ENCODE results near the gene PCDHB9. TPM values are rescaled to one million over a fixed set of nuclear protein-coding genes. Genes with fewer than 3 reads are reported as not detected.
"Not testable (repeated sequence)": the region's sequence is repeated elsewhere in the genome, so short reads cannot be mapped to it uniquely, and the experiment has no call there.

Gene PCDHB9
- 0.05 TPM for polyA plus RNA-seq (2012; ENCODE audit: low read depth, missing spikeins)

DNA sequence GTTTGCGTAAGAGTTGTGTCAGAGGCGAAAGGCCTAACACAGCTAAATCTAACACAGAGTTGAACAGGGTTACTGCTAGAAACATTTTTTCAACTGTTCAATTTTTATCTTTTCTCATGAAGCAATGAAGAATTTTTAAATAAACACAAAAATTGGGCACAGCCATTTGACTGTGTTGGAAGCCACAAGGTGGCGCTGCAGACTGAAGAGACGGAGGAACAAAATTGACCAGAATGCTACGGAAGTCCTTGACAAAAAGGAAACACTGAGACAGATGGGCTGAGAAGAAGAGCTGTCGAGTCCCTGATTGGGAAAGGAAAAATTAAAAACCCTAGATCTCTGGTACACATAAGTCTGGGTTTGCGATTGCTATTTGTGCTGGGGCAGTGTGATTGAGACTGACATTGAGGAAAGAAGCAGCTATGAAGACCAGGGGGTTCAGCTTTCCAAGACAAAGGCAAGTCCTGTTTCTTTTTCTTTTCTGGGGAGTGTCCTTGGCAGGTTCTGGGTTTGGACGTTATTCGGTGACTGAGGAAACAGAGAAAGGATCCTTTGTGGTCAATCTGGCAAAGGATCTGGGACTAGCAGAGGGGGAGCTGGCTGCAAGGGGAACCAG is at the start of gene PCDHB9:
Gene PCDHB9, plus strand, starts transcription at position 265 of the 616 bp plus-strand sequence. Its CDS starts 158 bp downstream, at position 423.
- DNase-seq (ENCODE audit: insufficient read length, low spot score) (no peak), FAIRE-seq (no peak)
- no peak for TF ChIP-seq SPI1 (IDR thresholded peaks at IDR 0.05; ENCODE audit: low read depth, low read length)
- TF ChIP-seq PAX5 (IDR thresholded peaks at IDR 0.05; ENCODE audit: insufficient read depth, low read length, severe bottlenecking) = no peak
- TF ChIP-seq POU2F2 (IDR thresholded peaks at IDR 0.05; ENCODE audit: low read depth, low read length) = no peak
- no peak for TF ChIP-seq TAF1 (IDR thresholded peaks at IDR 0.05; ENCODE audit: low read depth, low read length)
- no peak for TF ChIP-seq POLR2A (IDR thresholded peaks at IDR 0.05; ENCODE audit: low read depth, low read length)
- TF ChIP-seq POLR2AphosphoS5 (IDR thresholded peaks at IDR 0.05; ENCODE audit: low read depth, low read length) = no peak

DNA sequence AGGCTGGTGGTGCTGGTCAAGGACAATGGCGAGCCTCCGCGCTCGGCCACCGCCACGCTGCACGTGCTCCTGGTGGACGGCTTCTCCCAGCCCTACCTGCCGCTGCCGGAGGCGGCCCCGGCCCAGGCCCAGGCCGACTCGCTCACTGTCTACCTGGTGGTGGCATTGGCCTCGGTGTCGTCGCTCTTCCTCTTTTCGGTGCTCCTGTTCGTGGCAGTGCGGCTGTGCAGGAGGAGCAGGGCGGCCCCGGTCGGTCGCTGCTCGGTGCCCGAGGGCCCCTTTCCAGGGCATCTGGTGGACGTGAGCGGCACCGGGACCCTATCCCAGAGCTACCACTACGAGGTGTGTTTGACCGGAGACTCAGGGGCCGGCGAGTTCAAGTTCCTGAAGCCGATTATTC is 49.6 kb upstream of the PCDHB9 start:
- FAIRE-seq; DNase-seq (ENCODE audit: insufficient read length, low spot score): not testable (repeated sequence)

DNA sequence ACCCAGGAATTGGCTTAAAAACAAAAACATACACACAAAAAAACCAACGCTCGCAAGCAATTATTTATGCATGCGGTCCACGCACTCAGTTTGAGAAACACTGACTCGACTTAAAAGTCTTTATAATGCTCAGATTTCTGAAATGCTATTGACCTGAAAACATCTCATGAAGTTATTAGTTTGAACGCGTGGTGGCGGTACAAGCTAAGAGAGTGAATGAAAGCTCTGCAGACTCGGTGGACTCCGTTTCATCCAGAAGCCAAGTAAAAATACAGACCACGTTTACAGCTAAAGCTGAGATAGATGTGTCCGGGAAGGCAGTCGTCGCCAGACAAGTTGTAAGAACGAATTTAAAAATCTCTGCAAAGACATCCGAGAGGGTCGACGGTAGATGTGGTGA is 37.1 kb upstream of the PCDHB9 start, which contains the start of gene PCDHB6:
Gene PCDHB6, plus strand, starts transcription at position 246 of the 400 bp plus-strand sequence. CDS start 201 bp downstream, outside the sequence.
- TF ChIP-seq POLR2A (IDR thresholded peaks at IDR 0.05; ENCODE audit: low read depth, low read length) (no peak), POU2F2 (IDR thresholded peaks at IDR 0.05; ENCODE audit: low read depth, low read length) (no peak), PAX5 (IDR thresholded peaks at IDR 0.05; ENCODE audit: insufficient read depth, low read length, severe bottlenecking) (no peak), TAF1 (IDR thresholded peaks at IDR 0.05; ENCODE audit: low read depth, low read length) (no peak), POLR2AphosphoS5 (IDR thresholded peaks at IDR 0.05; ENCODE audit: low read depth, low read length) (no peak), SPI1 (IDR thresholded peaks at IDR 0.05; ENCODE audit: low read depth, low read length) (no peak)
- DNase-seq (ENCODE audit: insufficient read length, low spot score) = no peak
- FAIRE-seq = no peak

DNA sequence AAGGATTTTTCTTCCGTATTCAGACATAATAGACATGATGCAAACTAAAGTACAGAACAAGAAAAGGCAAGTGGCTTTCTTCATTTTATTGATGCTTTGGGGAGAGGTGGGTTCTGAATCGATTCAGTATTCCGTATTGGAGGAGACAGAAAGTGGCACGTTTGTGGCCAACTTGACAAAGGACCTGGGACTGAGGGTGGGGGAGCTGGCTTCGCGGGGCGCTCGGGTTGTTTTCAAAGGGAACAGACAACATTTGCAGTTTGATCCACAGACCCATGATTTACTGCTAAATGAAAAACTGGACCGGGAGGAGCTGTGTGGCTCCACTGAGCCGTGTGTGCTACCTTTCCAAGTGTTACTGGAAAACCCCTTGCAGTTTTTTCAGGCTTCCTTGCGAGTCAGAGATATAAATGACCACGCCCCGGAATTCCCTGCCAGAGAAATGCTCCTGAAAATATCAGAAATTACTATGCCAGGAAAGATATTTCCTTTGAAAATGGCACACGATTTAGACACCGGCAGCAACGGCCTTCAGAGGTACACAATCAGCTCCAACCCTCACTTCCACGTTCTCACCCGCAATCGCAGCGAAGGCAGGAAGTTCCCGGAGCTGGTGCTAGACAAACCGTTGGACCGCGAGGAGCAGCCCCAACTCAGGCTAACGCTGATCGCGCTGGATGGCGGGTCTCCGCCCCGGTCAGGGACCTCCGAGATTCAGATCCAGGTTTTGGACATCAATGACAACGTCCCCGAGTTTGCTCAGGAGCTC is 36.6 kb upstream of the PCDHB9 start:
- no peak for TF ChIP-seq PAX5 (IDR thresholded peaks at IDR 0.05; ENCODE audit: insufficient read depth, low read length, severe bottlenecking)
- no peak for TF ChIP-seq POLR2A (IDR thresholded peaks at IDR 0.05; ENCODE audit: low read depth, low read length)
- no peak for TF ChIP-seq POU2F2 (IDR thresholded peaks at IDR 0.05; ENCODE audit: low read depth, low read length)
- TF ChIP-seq TAF1 (IDR thresholded peaks at IDR 0.05; ENCODE audit: low read depth, low read length) = no peak
- TF ChIP-seq SPI1 (IDR thresholded peaks at IDR 0.05; ENCODE audit: low read depth, low read length) = no peak
- no peak for TF ChIP-seq POLR2AphosphoS5 (IDR thresholded peaks at IDR 0.05; ENCODE audit: low read depth, low read length)
- no peak for FAIRE-seq
- no peak for DNase-seq (ENCODE audit: insufficient read length, low spot score)

DNA sequence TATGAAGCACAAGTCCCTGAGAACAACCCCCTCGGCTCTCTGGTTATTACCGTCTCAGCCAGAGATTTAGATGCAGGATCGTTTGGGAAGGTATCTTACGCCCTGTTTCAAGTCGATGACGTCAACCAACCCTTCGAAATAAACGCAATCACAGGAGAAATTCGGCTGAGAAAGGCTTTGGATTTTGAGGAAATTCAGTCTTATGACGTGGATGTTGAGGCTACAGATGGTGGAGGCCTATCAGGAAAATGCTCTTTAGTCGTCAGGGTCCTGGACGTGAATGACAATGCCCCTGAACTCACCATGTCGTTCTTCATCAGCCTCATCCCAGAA is 36.0 kb upstream of the PCDHB9 start:
- no peak for TF ChIP-seq SPI1 (IDR thresholded peaks at IDR 0.05; ENCODE audit: low read depth, low read length)
- TF ChIP-seq TAF1 (IDR thresholded peaks at IDR 0.05; ENCODE audit: low read depth, low read length) = no peak
- no peak for TF ChIP-seq POLR2AphosphoS5 (IDR thresholded peaks at IDR 0.05; ENCODE audit: low read depth, low read length)
- TF ChIP-seq PAX5 (IDR thresholded peaks at IDR 0.05; ENCODE audit: insufficient read depth, low read length, severe bottlenecking) = no peak
- TF ChIP-seq POU2F2 (IDR thresholded peaks at IDR 0.05; ENCODE audit: low read depth, low read length) = no peak
- TF ChIP-seq POLR2A (IDR thresholded peaks at IDR 0.05; ENCODE audit: low read depth, low read length) = no peak
- no peak for FAIRE-seq

DNA sequence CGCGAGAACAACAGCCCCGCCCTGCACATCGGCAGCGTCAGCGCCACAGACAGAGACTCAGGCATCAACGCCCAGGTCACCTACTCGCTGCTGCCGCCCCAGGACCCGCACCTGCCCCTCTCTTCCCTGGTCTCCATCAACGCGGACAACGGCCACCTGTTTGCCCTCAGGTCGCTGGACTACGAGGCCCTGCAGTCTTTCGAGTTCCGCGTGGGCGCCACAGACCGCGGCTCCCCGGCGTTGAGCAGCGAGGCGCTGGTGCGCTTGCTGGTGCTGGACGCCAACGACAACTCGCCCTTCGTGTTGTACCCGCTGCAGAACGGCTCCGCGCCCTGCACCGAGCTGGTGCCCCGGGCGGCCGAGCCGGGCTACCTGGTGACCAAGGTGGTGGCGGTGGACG is 35.3 kb upstream of the PCDHB9 start:
- FAIRE-seq; DNase-seq (ENCODE audit: insufficient read length, low spot score): not testable (repeated sequence)

More for the DNA sequence above, 36.0 kb upstream of the PCDHB9 start:
- DNase-seq (ENCODE audit: insufficient read length, low spot score) = no peak

DNA sequence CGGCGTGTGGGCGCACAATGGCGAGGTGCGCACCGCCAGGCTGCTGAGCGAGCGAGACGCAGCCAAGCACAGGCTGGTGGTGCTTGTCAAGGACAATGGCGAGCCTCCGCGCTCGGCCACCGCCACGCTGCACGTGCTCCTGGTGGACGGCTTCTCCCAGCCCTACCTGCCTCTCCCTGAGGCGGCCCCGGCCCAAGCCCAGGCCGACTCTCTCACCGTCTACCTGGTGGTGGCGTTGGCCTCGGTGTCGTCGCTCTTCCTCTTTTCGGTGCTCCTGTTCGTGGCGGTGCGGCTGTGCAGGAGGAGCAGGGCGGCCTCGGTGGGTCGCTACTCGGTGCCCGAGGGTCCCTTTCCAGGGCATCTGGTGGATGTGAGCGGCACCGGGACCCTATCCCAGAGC is 34.9 kb upstream of the PCDHB9 start:
- DNase-seq (ENCODE audit: insufficient read length, low spot score); FAIRE-seq: not testable (repeated sequence)

DNA sequence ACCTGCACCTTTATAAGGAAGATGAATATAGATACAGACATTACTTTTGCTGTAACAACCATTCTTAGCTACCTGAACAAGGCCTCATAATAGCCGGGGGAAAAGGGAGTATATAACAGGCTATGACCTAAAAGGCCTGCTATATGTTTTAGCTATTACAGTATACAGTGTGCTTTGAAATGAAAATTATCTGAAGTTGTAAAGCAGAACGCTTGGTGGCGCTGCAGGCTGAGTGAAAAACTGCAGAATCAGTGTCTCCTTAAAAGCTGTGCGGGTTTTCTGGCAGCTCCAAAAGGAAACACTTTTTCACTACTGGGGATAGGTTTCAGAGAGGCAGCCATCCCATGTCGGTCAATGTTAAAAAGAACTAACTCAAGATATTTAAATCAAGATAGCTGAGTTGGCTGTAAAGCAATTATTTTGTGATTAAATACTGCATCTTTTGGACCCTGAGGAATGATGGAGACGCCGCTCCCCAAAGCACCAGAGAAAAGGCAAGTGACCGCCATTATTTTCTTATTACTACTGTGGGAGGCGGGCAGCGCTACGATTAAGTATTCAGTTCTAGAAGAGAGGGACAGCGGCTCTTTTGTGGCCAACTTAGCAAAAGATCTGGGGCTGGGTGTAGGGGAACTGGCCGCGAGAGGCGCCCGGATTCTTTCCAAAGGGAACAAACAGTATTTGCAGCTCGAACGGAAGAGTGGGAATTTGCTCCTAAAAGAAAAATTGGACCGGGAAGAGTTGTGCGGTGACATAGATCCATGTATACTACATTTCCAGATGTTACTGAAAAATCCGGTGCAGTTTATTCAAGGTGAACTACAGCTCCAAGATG is 31.2 kb upstream of the PCDHB9 start:
- DNase-seq (ENCODE audit: insufficient read length, low spot score) = no peak
- no peak for FAIRE-seq
- TF ChIP-seq POLR2AphosphoS5 (IDR thresholded peaks at IDR 0.05; ENCODE audit: low read depth, low read length) = no peak
- TF ChIP-seq TAF1 (IDR thresholded peaks at IDR 0.05; ENCODE audit: low read depth, low read length) = no peak
- no peak for TF ChIP-seq POU2F2 (IDR thresholded peaks at IDR 0.05; ENCODE audit: low read depth, low read length)
- TF ChIP-seq SPI1 (IDR thresholded peaks at IDR 0.05; ENCODE audit: low read depth, low read length) = no peak
- TF ChIP-seq POLR2A (IDR thresholded peaks at IDR 0.05; ENCODE audit: low read depth, low read length) = no peak
- TF ChIP-seq PAX5 (IDR thresholded peaks at IDR 0.05; ENCODE audit: insufficient read depth, low read length, severe bottlenecking) = no peak

DNA sequence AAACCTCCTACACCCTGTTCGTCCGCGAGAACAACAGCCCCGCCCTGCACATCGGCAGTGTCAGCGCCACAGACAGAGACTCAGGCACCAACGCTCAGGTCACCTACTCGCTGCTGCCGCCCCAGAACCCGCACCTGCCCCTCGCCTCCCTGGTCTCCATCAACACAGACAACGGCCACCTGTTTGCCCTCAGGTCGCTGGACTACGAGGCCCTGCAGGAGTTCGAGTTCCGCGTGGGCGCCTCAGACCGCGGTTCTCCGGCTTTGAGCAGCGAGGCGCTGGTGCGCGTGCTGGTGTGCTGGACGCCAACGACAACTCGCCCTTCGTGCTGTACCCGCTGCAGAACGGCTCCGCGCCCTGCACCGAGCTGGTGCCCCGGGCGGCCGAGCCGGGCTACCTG is 29.6 kb upstream of the PCDHB9 start:
- not testable (repeated sequence) for DNase-seq (ENCODE audit: insufficient read length, low spot score); FAIRE-seq

DNA sequence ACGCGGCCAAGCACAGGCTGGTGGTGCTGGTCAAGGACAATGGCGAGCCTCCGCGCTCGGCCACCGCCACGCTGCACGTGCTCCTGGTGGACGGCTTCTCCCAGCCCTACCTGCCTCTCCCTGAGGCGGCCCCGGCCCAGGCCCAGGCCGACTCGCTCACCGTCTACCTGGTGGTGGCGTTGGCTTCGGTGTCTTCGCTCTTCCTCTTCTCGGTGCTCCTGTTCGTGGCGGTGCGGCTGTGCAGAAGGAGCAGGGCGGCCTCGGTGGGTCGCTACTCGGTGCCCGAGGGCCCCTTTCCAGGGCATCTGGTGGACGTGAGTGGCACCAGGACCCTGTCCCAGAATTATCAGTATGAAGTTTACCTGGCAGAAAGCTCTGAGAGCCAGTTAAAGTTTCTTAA is 29.1 kb upstream of the PCDHB9 start:
- not testable (repeated sequence) for FAIRE-seq; DNase-seq (ENCODE audit: insufficient read length, low spot score)
